Mesenteric fat pad (tissue), 1 donor: ENCODE measurements around the gene LAMA2. TPM values are rescaled to one million over a fixed set of nuclear protein-coding genes. Genes with fewer than 3 reads are reported as not detected.

ENCODE experiments used
- DNase-seq: peaks from one replicate; pipeline ENCODE4 v3.0.0-alpha.2; 2020; ENCODE audit warnings: low spot score
- total RNA-seq: library from RNA; stranded (reverse); fragmentation: NEBNext Ultra II Directional; extraction: Animal tissue kit (Norgen Biotek cat#: 25700); gene quantifications from one replicate; pipeline ENCODE4 v1.2.1, GENCODE V29; 2021
- donor health status: DM: yes; HTN: yes; CAD: no.

LAMA2 gene
- total RNA-seq, 1 donor from 2014 or later = 82.9 TPM

- no peak for DNase-seq
Observed at GRCh38 chr6:129302671-129303070, 419.7 kb downstream of the LAMA2 start.

- DNase-seq = no peak
Observed at GRCh38 chr6:129306826-129307225, 423.9 kb downstream of the LAMA2 start.

GRCh38 chr6:129307845-129308244 is 424.9 kb downstream of the LAMA2 start:
- DNase-seq = no peak

- DNase-seq = no peak
Observed at GRCh38 chr6:129309154-129309553, 426.2 kb downstream of the LAMA2 start.

GRCh38 chr6:129312880-129313279 is 429.9 kb downstream of the LAMA2 start:
- no peak for DNase-seq

- DNase-seq = no peak
Observed at GRCh38 chr6:129314575-129314974, 431.6 kb downstream of the LAMA2 start.

GRCh38 chr6:129317931-129318820 is 435.2 kb downstream of the LAMA2 start:
- no peak for DNase-seq

GRCh38 chr6:129320892-129321291 is 438.0 kb downstream of the LAMA2 start:
- no peak for DNase-seq

- no peak for DNase-seq
Observed at GRCh38 chr6:129321303-129321702, 438.4 kb downstream of the LAMA2 start.

- no peak for DNase-seq
Observed at GRCh38 chr6:129324345-129324744, 441.4 kb downstream of the LAMA2 start.

- no peak for DNase-seq
Observed at GRCh38 chr6:129329678-129330077, 446.7 kb downstream of the LAMA2 start.

GRCh38 chr6:129331450-129332138 is 448.7 kb downstream of the LAMA2 start:
- DNase-seq = no peak

GRCh38 chr6:129335792-129336191 is 452.9 kb downstream of the LAMA2 start:
- no peak for DNase-seq

- DNase-seq = no peak
Observed at GRCh38 chr6:129338683-129339082, 455.7 kb downstream of the LAMA2 start.

- no peak for DNase-seq
Observed at GRCh38 chr6:129340983-129341382, 458.0 kb downstream of the LAMA2 start.

GRCh38 chr6:129342243-129342642 is 459.3 kb downstream of the LAMA2 start:
- no peak for DNase-seq

GRCh38 chr6:129342796-129343195 is 459.9 kb downstream of the LAMA2 start:
- DNase-seq = no peak

- DNase-seq = no peak
Observed at GRCh38 chr6:129344379-129344778, 461.4 kb downstream of the LAMA2 start.

GRCh38 chr6:129345890-129346289 is 463.0 kb downstream of the LAMA2 start:
- no peak for DNase-seq

GRCh38 chr6:129346964-129347363 is 464.0 kb downstream of the LAMA2 start:
- no peak for DNase-seq

- no peak for DNase-seq
Observed at GRCh38 chr6:129350278-129350677, 467.3 kb downstream of the LAMA2 start.

GRCh38 chr6:129351807-129352206 is 468.9 kb downstream of the LAMA2 start:
- no peak for DNase-seq

- DNase-seq = no peak
Observed at GRCh38 chr6:129353067-129353466, 470.1 kb downstream of the LAMA2 start.
